HG03575 (cell line): ENCODE measurements around the gene PAPPA2.

Experiments used
- ATAC-seq: cut with Tn5 transposase; IDR thresholded peaks from one replicate; pipeline ENCODE4 v1.9.1; 2021; ENCODE audit not compliant: unreplicated experiment, insufficient number of reproducible peaks, low FRiP score; ENCODE audit errors: extremely low read depth

The PAPPA2 gene

DNA sequence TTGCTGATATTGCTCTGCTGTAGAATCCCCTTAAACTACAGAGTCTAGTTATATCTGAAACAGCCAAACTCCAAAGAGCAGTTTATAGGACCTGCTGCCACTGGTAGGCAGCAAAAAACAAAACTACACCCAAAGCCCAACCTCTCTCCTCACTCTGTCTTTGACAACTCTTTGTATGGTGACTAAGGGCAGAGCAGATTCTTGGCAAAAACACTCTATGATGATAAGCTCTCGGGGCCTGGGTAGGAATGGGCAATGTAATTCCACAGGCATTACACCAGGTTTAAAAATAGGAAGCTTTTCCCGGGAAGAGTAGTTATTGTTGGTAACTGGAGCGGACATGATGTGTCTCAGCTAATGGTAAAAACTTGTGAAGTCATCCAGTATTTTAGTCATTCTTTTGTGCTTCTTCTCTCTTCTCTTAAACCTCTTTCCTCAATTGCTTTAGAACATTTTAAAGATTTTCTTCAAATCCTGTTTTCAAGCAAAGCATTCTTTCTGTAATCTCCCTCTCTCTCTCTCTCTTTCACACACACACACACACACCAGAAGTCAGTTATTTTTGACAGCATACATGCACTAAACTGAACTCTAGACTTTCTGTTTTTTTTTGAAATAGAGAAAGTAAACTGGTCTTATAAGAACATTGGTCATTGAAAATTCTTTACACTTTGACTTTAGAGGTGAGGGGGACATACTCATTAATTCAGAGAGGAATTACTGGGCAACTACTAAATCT, 193.5 kb downstream of the PAPPA2 start:
- no peak for ATAC-seq

DNA sequence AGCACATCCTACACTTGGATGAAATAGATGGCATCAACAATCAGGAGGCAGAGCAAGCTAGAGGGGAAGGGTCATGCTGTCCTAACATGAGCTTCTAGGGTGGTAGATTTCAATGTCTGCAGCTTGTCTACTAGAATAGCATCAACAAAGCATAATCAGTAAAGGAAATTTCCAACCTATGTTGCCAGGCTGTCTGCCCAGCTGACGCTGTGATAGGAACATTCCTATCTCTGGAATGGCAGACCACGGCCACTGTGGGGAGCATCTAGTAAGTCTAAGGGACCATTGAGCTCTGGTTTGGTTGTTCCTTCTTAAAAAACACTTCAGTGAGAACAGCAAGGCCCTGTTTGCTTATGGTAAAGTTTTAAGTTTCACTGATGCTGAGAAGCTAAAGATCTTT, 206.8 kb downstream of the PAPPA2 start:
- no peak for ATAC-seq

DNA sequence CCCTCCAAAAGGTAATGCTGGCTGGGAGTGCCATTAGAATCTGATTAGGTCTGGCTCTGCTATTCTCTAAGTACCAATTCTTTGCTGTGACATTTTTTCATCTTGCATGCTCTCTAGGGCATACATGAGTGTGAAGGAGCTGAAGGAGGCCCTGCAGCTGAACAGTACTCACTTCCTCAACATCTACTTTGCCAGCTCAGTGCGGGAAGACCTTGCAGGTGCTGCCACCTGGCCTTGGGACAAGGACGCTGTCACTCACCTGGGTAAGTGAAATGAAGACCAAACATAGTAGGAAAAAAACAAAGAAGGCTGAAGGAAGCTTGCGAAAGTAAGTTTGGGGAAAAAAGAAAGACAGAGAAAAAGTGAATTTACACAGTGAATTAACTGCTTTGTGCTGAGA, 207.9 kb downstream of the PAPPA2 start:
- no peak for ATAC-seq

DNA sequence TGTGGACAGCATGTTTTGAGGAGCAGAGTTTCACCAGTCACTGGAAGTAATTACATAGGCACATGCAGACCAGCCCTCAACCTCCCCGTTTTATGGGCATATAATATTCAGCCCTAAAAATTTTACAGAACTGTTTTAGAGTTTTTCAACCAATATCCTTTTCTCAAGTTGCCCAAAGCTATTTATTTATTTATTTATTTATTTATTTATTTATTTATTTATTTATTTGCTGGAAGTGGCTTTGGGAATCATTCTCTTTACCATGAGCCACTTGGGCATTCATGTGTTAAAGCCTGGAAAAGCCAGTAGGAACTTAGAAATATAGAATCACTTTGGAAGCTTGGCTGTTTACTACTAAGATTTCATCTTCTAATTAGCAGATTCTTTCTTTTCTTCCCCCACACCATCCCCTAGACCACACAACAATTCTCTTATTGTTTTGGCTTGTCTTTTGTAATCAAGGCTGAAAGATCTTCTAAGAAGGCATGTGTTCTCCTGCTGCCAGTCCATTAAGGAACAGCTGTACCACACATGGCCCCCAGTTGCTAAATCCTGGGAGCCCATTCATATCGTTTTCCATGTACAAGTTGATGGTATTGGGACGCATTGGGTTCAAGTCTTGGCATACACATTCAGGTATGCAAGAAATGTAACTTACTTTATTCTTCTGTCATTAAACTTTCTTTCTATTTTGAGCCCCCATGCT, 220.0 kb downstream of the PAPPA2 start:
- no peak for ATAC-seq

DNA sequence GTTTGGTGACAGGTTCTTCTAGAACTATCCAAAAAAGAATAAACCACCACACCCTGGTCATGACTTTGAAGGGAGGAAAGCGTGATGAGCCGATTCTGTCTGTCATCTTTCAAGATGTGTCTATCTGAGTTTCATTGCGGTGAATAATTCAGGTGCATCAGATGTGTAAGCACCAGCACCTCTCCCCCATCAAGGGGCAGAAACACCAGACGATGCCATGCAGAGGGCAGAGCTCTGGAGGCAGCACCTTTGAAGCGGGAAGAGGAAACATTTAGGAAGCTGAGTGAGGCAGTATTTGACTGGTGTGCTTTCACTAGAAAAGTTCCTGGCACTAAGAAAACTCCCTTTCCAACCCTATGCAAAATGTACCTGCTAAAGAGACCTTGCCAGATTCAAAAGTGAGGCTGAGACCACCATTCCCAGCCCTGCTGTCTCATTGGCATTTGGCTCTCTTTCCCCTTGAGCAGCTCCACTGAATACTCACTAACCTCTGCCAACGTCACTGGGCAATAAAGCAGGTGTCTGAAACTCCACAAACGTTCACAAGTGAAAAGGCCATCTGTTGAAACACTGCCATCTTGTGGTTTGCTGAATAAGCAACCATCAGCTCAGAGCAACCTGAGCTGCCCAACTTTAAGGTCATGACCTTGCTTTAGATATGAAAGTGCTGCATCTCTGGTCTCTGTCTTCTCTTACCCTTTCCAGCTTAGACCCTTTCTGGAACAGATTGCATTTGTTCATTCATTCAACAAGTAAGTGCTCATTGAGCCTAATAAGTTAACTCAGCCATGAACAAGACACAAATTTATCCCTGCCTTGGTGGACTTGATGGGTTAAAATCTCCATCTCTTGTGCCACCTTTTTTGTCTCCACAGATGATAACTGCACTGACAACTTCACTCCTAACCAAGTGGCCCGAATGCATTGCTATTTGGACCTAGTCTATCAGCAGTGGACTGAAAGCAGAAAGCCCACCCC, 228.6 kb downstream of the PAPPA2 start:
- ATAC-seq = no peak

DNA sequence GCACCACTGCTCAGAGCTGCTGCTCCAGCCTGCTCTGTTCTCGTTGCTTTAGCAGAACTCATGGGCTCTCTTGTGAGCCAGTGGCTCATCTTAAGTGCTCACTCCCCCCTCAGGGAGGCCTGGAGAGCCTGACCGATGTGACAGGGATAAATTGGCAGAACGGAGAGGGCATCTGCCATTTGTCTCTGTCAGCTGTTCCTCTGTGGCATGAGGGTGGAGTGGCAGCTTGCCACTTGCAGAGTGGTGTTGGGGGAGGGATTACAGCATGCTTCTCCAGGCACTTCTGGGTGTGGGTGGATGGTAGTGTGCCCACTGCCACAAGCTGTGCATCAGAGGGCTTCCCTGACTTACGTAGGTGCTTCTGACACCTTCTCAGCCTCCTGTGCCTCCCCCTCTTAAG, 229.5 kb downstream of the PAPPA2 start:
- ATAC-seq = no peak

DNA sequence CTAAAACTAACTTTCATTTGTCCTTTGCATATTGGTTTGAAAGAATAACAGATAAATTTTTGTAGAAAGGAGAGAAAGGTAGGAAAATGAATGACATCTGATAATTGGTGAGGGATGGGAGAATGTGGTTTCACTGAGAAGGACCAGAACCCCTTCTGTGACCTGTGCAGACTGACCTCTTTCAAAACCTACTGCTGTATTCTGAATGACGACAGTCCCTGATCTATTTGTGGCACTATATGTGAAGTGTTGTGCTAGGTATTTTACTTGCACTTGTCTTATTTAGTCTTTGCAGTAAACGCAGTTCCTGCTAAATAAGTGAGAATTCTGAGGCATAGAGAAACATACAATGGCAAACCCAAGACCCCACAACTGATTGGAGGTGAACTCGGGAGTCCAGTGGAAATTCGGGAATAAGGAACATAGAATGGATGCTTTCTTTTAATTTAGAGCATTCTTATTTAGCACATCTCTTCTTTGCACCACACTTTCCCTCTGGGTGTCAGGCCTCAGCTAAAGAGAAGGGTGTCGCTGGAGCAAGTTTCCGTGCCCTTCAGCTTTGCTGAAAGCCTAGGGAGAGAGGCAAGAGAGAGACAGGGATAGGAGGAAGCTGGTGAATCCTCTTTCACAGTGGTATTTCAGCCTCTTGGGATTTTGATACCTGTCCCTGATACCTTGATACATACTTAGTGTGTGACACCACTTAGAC, 230.2 kb downstream of the PAPPA2 start:
- ATAC-seq = no peak

DNA sequence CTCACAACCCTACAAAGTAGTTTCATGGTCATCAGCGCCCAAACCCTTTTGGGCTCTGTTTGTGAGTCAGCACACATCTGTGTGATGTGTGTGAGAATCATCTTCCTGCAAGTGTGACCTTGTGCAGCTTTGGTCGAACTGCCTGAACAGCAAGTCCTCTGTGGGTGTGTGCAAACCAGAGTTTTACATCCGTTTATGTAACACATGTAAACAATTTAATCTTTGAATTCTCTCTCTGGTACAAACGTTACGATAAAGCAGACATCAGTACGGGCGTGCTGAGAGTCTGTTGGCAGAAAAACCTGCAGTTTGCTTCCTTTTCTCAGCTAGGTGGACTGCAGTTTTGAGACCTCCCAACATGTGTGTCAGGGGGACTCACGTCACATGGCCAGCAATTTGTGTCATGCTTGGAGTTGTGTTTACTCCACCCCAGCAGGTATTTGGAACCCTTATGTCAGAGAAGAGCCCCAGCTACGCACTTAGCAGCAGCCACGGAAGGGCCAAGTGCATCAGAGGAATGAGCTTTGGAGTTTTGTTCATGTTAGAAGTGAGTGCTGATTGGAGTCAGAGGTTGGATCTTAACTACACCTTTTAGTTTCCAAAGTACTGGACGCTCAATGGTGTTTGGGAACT, 230.8 kb downstream of the PAPPA2 start:
- no peak for ATAC-seq

DNA sequence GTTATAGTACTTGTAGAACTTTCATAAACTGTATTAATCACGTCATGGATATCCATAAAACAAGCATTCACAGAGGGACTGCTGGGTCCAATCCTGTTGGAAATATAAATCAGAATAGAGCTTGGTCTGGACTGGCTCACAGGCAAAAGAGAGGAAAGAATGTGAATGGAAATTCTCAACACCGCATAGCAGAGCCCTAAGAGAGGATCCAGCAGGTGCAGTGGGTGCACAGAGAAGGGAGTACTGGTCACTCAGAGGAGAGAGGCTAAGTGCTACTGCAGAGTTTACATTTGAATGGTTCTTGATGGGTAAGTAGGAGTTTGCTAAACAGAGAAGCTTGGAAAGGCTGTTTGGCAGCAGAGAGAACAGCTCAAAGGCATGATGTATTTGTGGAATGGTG, 231.7 kb downstream of the PAPPA2 start:
- no peak for ATAC-seq

DNA sequence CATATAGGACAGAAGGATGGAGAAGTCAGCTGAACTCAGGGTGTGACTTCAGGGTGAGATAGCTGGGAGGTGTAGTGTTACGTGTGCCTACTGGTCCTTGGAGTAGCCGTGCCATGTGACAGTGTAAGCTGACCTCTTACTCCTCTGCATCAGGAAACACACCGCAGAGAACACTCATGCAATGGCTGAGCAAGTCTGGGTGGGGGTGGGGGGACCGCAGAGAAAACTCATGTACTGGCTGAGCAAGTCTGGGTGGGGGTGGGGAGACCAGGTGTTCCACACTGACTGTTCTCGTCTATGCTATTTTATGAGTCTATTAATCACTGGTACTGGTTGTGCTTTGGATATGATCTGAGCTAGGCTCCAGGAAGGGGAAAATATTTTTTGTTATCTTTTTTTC, 233.1 kb downstream of the PAPPA2 start:
- no peak for ATAC-seq

DNA sequence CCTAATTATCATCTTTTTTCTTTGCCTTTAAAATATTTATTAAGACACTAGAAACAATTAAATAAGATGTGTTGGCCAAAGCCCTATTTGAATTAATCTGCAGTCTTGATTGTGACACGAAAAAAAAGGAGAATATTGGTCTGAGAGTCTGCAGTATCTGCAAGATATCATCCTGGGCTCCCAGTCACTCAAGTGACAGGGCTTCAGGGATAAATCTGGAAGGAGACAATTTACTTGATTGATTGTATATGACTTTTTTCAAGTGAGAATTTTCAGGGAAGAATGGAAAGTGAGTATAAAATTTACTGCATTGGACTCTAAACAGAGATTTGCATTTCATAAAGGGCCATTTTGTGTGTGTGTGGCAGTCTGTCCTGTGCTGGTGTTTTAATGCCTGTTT, 233.7 kb downstream of the PAPPA2 start:
- ATAC-seq = no peak

DNA sequence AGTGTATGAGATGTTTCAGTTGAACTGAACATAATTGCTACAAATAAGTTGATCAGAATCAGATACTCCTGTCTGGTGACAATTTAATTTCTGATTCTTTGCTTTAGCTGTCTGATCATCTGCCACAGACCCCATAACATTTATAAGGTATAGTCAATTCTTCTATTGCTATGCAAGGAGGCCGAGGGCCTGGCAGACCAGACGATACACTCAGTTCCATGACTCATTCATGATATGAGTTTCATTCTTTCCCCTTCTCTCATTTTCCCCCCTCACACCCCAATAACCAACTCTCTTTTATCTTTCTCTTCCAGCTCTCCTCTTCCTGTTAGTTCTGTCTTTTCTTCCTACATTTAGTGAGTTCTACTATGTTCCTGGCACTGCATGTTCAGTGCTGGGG, 236.8 kb downstream of the PAPPA2 start:
- no peak for ATAC-seq

DNA sequence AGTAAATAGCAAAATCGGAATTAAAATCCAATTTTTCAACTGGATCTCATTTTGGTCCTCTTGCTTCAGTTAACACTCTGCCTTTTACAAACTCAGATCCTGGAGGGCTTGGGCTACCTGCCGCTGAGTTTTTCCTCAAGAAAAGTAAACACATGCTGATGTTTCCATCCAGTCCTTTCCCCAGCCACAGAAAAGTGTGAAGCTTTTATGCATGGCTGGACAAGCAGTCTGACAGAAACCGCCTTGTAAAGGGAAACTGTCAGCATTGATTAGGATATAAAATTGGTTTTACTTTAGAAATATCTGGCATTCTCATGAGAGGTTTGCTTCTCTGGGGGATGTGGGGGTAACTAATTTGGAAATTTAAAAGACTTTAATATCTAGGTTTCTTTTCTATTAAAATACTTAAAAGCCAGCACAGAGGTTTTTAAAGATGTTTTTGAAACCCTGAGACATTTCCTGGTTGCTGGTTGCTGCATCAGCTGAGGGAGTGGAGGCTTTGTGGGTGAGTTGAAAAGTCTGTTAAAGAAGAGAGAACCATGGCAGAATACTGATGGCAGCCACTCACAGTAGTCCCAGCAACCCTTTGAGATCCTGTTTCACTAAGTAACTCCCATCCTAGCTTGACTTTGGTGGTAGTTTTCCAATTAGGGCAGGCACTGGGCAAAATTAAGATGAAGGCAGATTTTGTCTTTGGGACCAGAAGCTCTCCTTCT, 238.3 kb downstream of the PAPPA2 start:
- no peak for ATAC-seq

DNA sequence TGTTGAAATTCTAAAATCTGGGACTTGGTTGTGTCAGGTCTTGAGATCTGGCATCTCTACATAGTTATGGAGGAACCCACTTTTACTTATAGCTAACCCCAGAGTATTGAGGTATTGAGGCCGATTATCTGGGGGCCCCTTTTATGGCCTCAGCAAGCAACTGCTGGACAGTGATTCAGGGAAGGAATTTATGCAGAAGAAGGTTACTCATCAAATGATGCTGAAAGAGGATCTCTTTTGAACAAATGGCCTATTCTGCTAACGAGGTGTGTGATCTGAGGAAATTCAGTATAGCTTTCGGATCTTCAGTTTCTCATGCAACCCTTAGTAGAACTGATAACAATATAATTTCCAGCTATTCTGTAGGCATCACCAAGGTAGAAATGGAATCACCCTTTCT, 239.9 kb downstream of the PAPPA2 start:
- no peak for ATAC-seq

DNA sequence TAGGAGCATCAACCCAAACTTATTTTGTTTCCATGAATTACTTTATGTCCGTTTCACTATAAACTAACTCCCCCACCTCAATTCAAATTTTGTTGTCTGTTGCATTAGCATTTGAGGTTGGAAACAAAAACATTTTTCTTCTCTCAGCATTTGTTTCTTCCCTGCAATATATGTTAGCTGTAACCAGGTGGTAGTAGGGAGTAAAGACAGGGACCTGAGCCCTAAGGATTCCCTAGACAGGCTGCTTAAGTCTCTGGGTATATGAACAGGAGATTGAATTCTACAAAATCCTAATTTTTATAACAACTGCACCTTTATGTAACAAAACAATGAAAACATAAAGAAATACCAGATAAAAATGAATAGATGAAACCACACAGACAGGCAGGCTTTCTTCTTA, 242.6 kb downstream of the PAPPA2 start:
- no peak for ATAC-seq

DNA sequence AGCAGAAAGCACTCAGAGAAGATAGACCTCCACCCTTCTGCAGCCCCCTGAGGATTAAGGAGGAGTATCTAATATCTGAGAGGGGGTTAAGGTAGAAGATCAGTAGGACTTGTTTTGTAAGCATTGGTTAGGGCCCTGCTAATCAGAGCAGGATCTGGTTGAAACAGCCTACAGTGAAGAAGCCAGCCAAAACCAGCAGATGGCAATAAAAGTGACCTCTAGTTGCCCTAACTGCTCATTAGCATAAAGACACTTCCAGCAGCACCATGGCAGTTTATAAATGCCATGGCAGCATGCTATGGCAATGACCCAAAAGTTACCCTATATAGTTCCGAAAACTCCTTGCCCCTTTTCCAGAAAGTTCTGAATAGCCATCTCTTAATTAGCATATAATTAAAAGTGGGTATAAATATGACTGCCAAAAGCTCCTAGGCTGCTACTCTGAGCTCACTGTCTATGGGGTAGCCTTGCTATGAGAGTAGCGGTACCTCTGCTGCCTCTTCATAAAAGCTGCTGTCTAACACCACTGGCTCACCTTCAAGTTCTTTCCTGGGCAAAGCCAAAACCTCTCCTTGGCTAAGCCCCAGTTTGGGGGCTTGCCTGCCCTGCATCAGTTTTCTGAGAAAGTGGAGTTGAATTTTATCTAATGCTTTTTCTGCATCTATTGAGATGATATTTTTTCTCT, 254.2 kb downstream of the PAPPA2 start:
- no peak for ATAC-seq

DNA sequence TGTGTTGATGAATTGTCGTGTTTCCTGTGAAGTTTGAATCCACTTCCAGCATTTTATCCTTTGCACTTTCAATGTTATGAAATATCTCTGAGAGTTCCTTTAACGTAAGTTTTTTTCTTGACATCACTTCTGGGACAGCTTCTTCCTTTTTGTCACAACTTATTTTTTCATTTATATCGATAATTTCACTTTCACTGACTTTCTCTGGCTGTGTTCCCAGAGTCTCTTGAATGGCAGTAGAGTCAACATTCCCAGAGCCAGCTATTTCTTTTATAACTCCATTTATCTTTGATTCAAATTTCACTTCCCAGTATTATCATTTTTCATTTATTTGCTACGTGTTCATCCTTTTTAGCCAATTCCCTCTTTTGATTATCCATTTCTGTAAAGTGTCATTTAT, 256.5 kb downstream of the PAPPA2 start:
- no peak for ATAC-seq

DNA sequence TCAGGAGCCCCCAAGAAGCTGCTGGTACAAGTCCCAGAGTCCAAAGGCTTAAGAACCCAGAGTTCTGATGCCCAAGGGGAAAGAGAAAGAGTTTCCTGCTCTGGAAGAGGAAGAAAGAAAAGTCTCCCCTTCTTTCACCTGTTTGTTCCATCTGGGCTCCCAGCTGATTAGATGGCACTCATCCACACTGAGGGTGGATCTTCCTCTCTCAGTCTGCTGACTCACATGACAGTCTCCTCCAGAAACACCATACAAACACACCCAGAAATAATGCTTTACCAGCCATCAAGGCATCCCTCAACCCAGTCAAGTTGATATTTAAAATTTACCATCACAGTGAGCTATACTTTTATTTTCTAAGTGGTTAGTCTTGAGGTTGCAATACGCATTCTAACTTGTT, 257.9 kb downstream of the PAPPA2 start:
- no peak for ATAC-seq
